SU-DHL-6 (cell line): ENCODE data around the gene IRX3.

ENCODE experiments used
- CTCF ChIP-seq: fragments of 200-600 bp; sonication (generic); IDR thresholded peaks from one replicate; pipeline ENCODE4 v1.5.1; 2017; ENCODE audit warnings: antibody characterized with exemption, mild to moderate bottlenecking, low read length, moderate library complexity; ENCODE audit not compliant: insufficient read depth, poor library complexity, severe bottlenecking
- EZH2phosphoT487 ChIP-seq: fragments of 200-600 bp; sonication (generic), shearing (Covaris generic); conservative IDR thresholded peaks from 2 replicates; pipeline ENCODE4 v1.6.1; 2018; ENCODE audit warnings: mild to moderate bottlenecking, antibody characterized with exemption, low read length, moderate library complexity, mixed read lengths

DNA sequence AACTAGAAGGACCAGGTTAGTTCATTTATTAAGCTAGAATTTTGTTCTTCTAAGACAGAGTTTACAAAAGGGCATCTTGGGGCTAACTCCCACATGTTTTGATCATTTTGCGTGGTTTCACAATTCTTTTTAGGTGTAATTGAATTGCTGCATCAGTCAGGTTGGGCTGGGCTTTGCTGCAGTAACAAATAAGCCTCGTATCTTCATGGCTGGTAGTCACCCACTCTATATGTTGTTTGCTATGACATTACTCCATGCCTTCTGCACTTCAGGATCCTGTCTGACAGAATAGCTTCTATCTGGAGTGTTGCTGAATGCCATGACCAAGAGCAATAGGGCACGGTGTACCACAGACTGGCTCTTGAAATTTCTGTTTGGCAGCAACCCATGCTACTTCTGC is 10.6 kb upstream of the IRX3 start:
- TF ChIP-seq CTCF (no peak), EZH2phosphoT487 (no peak)
